Measurements from ENCODE around the gene NPFF.
A peak's percentile ranks its signal among the peaks of the same experiment; 100 is the strongest.
"Not testable (repeated sequence)": the region's sequence is repeated elsewhere in the genome, so short reads cannot be mapped to it uniquely, and the experiment has no call there.

NPFF gene

GRCh38 chr12:53506881-53507602 lies at the start of gene NPFF:
Gene NPFF, minus strand, starts transcription at chr12:53507484. Its CDS starts 10 bp downstream, at chr12:53507474.
- no peak for DNase-seq (ENCODE audit: low read depth)

- no peak for DNase-seq (ENCODE audit: low read depth)
Observed at GRCh38 chr12:53552361-53553327, 45.4 kb upstream of the NPFF start.

GRCh38 chr12:53551889-53552291 lies 44.6 kb upstream of the NPFF start:
- DNase-seq (ENCODE audit: low read depth) = no peak

- no peak for DNase-seq (ENCODE audit: low read depth)
Observed at GRCh38 chr12:53550595-53550994, 43.3 kb upstream of the NPFF start.

- not testable (repeated sequence) for DNase-seq (ENCODE audit: low read depth)
Observed at GRCh38 chr12:53550131-53550530, 42.8 kb upstream of the NPFF start.

- not testable (repeated sequence) for DNase-seq (ENCODE audit: low read depth)
Observed at GRCh38 chr12:53548354-53548753, 41.1 kb upstream of the NPFF start.

GRCh38 chr12:53543539-53543938 lies 36.3 kb upstream of the NPFF start:
- DNase-seq (ENCODE audit: low read depth) = peak; percentile 44

- DNase-seq (ENCODE audit: low read depth) = no peak
Observed at GRCh38 chr12:53539526-53539925, 32.2 kb upstream of the NPFF start.

- DNase-seq (ENCODE audit: low read depth) = peak; percentile 63
Observed at GRCh38 chr12:53538209-53538689, 31.0 kb upstream of the NPFF start.

GRCh38 chr12:53536962-53537361 lies 29.7 kb upstream of the NPFF start:
- no peak for DNase-seq (ENCODE audit: low read depth)

GRCh38 chr12:53533471-53533870 lies 26.2 kb upstream of the NPFF start:
- no peak for DNase-seq (ENCODE audit: low read depth)

- no peak for DNase-seq (ENCODE audit: low read depth)
Observed at GRCh38 chr12:53532524-53533445, 25.5 kb upstream of the NPFF start.

GRCh38 chr12:53532021-53532420 lies 24.7 kb upstream of the NPFF start:
- DNase-seq (ENCODE audit: low read depth) = no peak

- DNase-seq (ENCODE audit: low read depth) = no peak
Observed at GRCh38 chr12:53530920-53531319, 23.6 kb upstream of the NPFF start.

- no peak for DNase-seq (ENCODE audit: low read depth)
Observed at GRCh38 chr12:53530061-53530460, 22.8 kb upstream of the NPFF start.

- no peak for DNase-seq (ENCODE audit: low read depth)
Observed at GRCh38 chr12:53524476-53524875, 17.2 kb upstream of the NPFF start.

- no peak for DNase-seq (ENCODE audit: low read depth)
Observed at GRCh38 chr12:53523131-53523530, 15.8 kb upstream of the NPFF start.

- DNase-seq (ENCODE audit: low read depth) = no peak
Observed at GRCh38 chr12:53518381-53518780, 11.1 kb upstream of the NPFF start.

GRCh38 chr12:53516758-53517455 lies 9.6 kb upstream of the NPFF start:
- no peak for DNase-seq (ENCODE audit: low read depth)

GRCh38 chr12:53515291-53515680 lies 8.0 kb upstream of the NPFF start:
- no peak for DNase-seq (ENCODE audit: low read depth)

- DNase-seq (ENCODE audit: low read depth) = no peak
Observed at GRCh38 chr12:53514628-53515290, 7.5 kb upstream of the NPFF start.
